Spinal cord (tissue), 10 donors: ENCODE data around the gene GPR27. TPM values are rescaled to one million over a fixed set of nuclear protein-coding genes. Genes with fewer than 3 reads are reported as not detected.
A peak's percentile ranks its signal among the peaks of the same experiment; 100 is the strongest.

ENCODE experiments used
- DNase-seq, 6 donors: peaks; one replicate each; pipeline versions ENCODE4 v3.0.0 to v3.0.0-alpha.2; 2013 to 2015; ENCODE audit warnings: low spot score in 6 of 6, low read depth in 4 of 6
- H3K27ac ChIP-seq: one replicate; pipeline ENCODE4 v1.5.1; 2013; ENCODE audit warnings: low read depth, low read length, control low read depth
- H3K27me3 ChIP-seq: one replicate; pipeline ENCODE4 v1.6.1; 2013; ENCODE audit warnings: low read length; ENCODE audit not compliant: control insufficient read depth, insufficient read depth
- H3K36me3 ChIP-seq: one replicate; pipeline ENCODE4 v1.6.1; 2013; ENCODE audit warnings: low read length; ENCODE audit not compliant: control insufficient read depth, insufficient read depth
- H3K4me1 ChIP-seq: one replicate; pipeline ENCODE4 v1.6.1; 2013; ENCODE audit warnings: low read length; ENCODE audit not compliant: control insufficient read depth, insufficient read depth
- H3K4me3 ChIP-seq: one replicate; pipeline ENCODE4 v1.5.1; 2013; ENCODE audit warnings: low read depth, low read length, control low read depth
- H3K9me3 ChIP-seq: one replicate; pipeline ENCODE4 v1.6.1; 2013; ENCODE audit warnings: low read length; ENCODE audit not compliant: control insufficient read depth, insufficient read depth
- WGBS: methylation state at CpG from one replicate; pipeline ENCODE4 v1.1.5; 2013; ENCODE audit warnings: missing lambda C conversion rate; ENCODE audit not compliant: insufficient coverage; 5-methylcytosine and 5-hydroxymethylcytosine counted together
- polyA plus RNA-seq, 2 donors: library from polyadenylated mRNA; unstranded; fragments of 120-200 nt; gene quantifications; one replicate each; pipeline ENCODE4 v1.2.1, GENCODE V29; 2013; ENCODE audit not compliant: insufficient read length in 2 of 2
- total RNA-seq, 2 donors: library from RNA; depleted of rRNA in 1 of 2; stranded (reverse); fragments of 120-200 nt in 1 of 2; fragments of >200 nt in 1 of 2; gene quantifications; one replicate each; pipeline versions ENCODE4 v1.2.3 to v1.2.4, GENCODE V29; 2013 to 2014
- donor health status: healthy.

GPR27 gene
- total and polyA plus RNA-seq, 4 donors, result 4.2 to 35.5 (median 21.8) TPM

DNA sequence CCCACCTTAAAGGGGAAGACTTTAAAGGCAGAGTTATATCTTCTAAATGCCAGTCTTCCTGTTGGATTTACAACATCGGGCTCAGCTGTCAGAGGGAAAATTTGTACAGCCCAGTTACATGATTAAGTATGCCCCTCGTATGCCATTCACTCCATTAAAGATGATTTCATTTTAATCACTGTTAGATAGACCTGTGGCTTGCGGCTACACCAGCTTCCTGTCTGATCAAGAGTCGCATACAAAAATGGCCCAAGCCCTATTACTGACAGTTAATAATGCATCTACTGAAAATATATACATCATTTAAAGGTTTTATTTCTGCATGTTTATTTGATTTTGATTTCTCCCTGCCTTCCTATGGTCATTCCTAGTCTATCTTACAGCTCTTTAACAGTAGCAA lies 35.6 kb upstream of the GPR27 start:
- no peak overlapping the region for H3K4me3 ChIP-seq
- no peak for DNase-seq
- H3K27ac ChIP-seq, result no peak overlapping the region
- H3K4me1 ChIP-seq, result no peaks in the 10 kb centered on the region
- H3K36me3 ChIP-seq, result no peaks in the 10 kb centered on the region
- H3K27me3 ChIP-seq, result no peaks in the 10 kb centered on the region
- H3K9me3 ChIP-seq, result no peaks in the 10 kb centered on the region
- no CpG with 5 or more reads among the region's 4 CpGs for WGBS

DNA sequence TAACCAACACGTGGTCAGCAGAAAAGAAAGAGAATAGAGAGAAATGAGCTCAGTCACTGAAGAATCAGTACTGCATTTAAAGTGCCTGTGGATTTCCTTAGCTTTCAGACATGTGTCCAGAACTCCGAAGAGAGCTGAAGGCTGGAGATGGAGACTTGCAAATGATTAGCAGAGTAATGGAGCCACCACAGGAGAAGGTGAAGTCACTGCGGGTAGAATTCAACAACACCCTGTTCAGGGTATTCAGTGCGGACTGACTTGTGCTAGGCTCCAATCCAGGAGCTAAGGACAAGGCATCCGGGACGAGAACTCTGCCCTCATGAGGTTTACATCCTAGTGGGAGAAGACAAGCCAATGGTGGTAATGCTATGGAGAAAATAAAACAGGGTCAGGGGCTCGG lies 32.7 kb upstream of the GPR27 start:
- DNase-seq, result no peak
- Histone ChIP-seq H3K36me3 (no peaks in the 10 kb centered on the region), H3K4me1 (peaks cover 11% of the 10 kb centered on the region), H3K4me3 (no peak overlapping the region), H3K27me3 (peaks cover under 1% of the 10 kb centered on the region), H3K27ac (no peak overlapping the region), H3K9me3 (no peaks in the 10 kb centered on the region)
- WGBS, result 95% methylated on average over 7 of the region's 7 CpGs

DNA sequence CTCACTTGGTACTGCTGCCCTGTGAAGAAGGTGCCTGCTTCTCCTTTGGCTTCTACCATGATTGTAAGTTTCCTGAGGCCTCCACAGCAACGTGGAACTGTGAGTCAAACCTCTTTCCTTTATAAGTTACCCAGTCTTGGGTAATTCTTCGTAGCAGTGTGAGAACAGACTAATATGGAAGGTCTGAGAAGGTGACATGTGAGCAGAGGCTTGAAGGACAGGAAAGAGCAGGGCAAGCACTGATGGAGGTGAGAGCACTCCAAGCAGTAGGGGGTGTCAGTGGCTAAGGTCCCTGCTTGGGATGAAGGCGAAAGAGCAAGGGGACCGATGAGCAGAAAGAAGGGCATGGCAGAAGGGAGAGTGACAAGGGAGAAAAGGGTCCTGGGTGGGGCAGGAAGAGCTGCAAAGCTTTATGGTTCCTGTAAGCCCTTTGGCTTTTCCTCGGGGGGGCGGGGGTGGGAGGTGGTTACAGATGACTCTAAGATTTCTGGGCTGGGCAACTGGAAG lies 32.0 kb upstream of the GPR27 start:
- H3K9me3 ChIP-seq, result no peaks in the 10 kb centered on the region
- no peak for DNase-seq
- peaks cover 16% of the 10 kb centered on the region for H3K4me1 ChIP-seq
- no peaks in the 10 kb centered on the region for H3K36me3 ChIP-seq
- no peak overlapping the region for H3K4me3 ChIP-seq
- H3K27ac ChIP-seq, result no peak overlapping the region
- peaks cover 2% of the 10 kb centered on the region for H3K27me3 ChIP-seq
- WGBS, result 100% methylated on average over 2 of the region's 6 CpGs

DNA sequence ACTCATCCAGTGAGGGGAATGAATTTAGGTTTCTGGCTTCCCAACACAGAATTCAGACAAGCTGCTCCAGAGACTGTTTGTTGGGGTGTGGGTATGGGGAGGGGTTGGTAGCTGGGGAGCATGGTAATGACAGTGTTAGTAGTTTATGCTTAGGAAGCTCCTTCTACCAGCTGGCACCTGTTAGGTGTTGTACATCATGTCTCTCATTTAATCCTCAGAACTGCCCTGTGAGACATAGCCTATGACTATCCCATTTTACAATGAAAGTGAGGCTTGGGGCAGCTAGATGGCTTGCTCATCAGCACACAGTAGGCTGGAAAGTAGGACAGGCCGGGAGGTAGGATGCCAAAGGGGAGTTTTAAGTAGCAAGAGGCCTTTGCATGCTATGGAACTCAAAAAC lies 31.0 kb upstream of the GPR27 start:
- no peak for DNase-seq
- H3K9me3 ChIP-seq, result no peaks in the 10 kb centered on the region
- 88% methylated on average over 1 of the region's 1 CpG for WGBS
- H3K36me3 ChIP-seq, result no peaks in the 10 kb centered on the region
- H3K4me3 ChIP-seq, result no peak overlapping the region
- peaks cover 16% of the 10 kb centered on the region for H3K4me1 ChIP-seq
- H3K27me3 ChIP-seq, result peaks cover 2% of the 10 kb centered on the region
- H3K27ac ChIP-seq, result no peak overlapping the region

DNA sequence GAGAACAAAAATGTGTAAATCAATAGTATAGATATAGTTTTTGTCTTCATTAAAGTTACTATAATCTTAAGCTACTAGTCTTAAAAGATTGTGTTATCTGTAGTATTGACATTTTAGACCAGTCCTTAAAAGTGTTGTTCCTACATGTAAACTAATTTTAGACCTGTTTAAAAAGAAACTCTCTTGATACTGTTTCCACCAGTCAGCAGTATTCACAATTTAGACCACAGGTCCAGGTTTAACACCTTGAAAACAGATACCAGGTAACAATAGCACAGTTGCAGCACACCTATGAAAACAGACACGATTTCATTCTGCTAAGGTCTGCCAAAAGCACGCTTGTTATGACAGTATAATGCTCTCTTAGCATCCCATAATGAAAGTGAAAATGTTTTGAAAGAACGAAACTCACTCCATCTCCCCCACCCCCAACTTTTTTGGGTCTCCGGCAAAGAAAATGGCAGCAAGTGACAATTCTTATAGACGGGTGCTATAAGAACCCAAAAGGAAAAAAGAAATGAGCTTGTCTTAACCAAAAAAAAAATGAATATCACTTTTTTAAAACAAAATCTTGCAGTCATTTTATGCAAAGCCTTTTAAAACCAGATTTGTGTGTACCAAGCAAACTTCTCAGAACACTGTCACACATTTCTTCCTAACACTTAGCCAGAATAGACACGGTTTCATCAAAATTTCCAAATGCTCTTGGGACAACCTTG lies 30.0 kb upstream of the GPR27 start:
- Histone ChIP-seq H3K27me3 (peaks cover 2% of the 10 kb centered on the region), H3K4me3 (no peak overlapping the region), H3K27ac (no peak overlapping the region), H3K36me3 (no peaks in the 10 kb centered on the region), H3K4me1 (peaks cover 20% of the 10 kb centered on the region), H3K9me3 (no peaks in the 10 kb centered on the region)
- DNase-seq, result no peak
- whole genome bisulfite sequencing, result 73% methylated on average over 3 of the region's 6 CpGs

DNA sequence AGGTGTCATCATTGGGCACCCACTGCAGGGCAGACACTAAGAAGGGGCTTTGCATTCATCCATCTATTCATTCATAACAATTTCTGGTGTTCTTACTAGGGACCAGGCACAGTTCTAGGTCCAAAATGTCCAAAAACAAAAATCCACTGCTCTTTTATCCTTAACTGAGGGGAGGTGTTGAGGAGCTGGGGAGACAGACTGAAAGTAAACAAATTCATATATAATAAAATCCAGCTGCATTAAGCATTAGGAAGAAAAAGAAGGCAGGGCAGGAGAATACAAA lies 29.5 kb upstream of the GPR27 start:
- DNase-seq, result no peak
- Histone ChIP-seq H3K4me3 (peak overlapping the region; percentile 65), H3K9me3 (no peaks in the 10 kb centered on the region), H3K4me1 (peaks cover 25% of the 10 kb centered on the region), H3K36me3 (no peaks in the 10 kb centered on the region), H3K27me3 (peaks cover 2% of the 10 kb centered on the region), H3K27ac (no peak overlapping the region)

DNA sequence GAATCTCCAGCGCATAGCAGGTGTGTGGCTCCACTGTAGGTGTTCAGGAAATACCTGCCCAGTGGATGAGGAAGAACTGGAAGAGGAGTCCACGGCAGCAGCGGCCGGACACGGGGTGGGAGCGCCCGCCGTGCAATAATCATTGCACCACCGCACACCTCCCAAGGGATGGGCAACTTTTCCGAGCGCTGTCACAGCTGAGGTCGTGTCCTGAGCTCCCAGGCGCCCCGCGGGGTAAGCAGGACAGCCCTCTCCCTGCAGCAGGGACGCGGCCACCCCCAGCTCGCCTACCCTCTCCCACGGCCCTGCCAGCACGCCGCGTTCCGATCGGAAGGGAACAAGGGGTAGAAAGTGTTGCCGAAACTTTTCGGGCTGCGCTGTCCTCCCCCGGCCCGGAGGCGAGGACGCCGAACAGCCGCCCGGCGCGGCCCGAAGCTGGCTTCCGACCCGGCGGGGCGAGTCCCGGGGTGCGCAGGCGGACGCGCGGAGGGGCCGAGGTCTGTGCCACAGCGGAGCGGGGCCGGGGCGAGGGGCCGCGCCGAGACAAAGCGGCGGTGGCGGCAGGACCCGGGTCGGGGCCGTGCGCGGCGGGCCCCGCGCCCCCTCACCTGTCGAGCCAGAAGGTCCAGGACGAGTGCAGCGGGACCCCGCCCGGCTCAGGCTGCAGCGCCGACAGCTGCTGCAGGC lies 28.9 kb upstream of the GPR27 start:
- Histone ChIP-seq H3K9me3 (no peaks in the 10 kb centered on the region), H3K4me3 (peak overlapping the region; percentile 65), H3K4me1 (peaks cover 27% of the 10 kb centered on the region), H3K27me3 (peaks cover 2% of the 10 kb centered on the region), H3K27ac (no peak overlapping the region), H3K36me3 (no peaks in the 10 kb centered on the region)
- peak in 2 of 6 donors; percentile 51 to 63 for DNase-seq
- WGBS, result under 1% methylated on average over 69 of the region's 73 CpGs

DNA sequence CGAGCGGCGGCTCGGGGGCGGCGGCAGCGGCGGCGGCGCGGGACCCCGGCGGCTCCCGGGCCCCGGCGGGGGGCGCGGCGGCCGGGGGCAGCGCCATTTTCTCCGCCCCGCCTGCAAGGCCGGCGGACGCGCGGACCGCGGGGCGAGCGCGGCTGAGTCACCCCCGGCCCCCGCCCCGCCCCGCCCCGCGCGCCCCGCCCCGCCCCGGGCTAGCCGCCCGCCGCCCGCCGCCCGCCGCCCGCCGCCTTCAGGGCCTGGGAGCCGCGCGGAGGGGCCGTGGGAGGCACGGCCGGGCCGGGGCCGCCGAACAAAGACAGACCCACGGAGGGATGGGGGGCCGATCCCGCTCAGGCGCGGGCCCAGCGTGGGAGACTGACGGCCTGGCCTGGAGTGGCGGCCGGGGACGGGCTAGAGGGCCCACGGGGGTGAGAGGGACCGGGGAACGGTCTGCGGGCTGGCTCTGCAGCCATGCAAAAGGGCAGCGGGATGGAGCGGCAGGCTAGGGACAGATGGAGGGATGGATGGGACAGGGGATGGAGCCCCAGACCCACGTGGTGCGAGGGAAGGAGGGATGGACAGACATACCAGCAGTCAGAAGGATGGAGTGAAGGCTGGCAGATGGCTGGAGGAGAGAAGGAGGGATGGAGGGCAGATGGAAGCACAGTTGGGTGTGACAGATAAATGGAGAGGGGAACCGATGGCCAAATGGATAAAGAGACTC lies 28.2 kb upstream of the GPR27 start, which contains the start of gene EIF4E3:
TSS of gene EIF4E3 (minus strand) at position 132 of the 721 bp plus-strand sequence. CDS start at position 97, 35 bp downstream.
- Histone ChIP-seq H3K4me1 (peaks cover 31% of the 10 kb centered on the region), H3K9me3 (no peaks in the 10 kb centered on the region), H3K27ac (no peak within 1 kb of the TSS), H3K36me3 (no peaks in the 10 kb centered on the region), H3K27me3 (peaks cover 2% of the 10 kb centered on the region), H3K4me3 (peak within 1 kb of the TSS; percentile 66)
- WGBS, result under 1% methylated on average over 72 of the region's 80 CpGs
- DNase-seq, result peak in 2 of 6 donors; percentile 72 to 76

DNA sequence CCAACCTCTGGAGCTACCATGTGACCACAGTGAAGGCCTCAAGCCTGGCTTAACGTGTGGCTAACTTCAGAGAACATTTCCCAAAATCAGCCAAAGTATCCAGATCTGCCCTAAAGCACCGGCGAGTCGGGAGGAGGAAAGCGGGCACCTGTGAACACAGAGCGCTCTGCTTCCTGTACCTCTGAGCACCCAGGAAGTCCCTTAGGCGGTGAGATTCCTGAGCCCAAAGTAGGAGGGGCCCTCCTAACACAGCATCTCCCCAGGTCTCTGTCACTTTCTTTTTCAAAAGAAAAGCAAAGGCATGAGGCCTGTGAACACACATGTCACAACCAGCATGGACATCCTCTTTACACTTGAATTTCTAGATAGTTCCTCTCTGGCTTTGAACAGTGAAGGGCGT lies 27.5 kb upstream of the GPR27 start:
- Histone ChIP-seq H3K27ac (no peak overlapping the region), H3K9me3 (no peaks in the 10 kb centered on the region), H3K4me3 (no peak overlapping the region), H3K4me1 (peaks cover 31% of the 10 kb centered on the region), H3K36me3 (no peaks in the 10 kb centered on the region), H3K27me3 (peaks cover 2% of the 10 kb centered on the region)
- no peak for DNase-seq
- WGBS, result 87% methylated on average over 8 of the region's 8 CpGs
